Islet precursor cell (in vitro differentiated cells): ENCODE results near the gene ZFHX3.

Experiments used
- DNase-seq: peaks from one replicate; pipeline ENCODE4 v3.0.0-alpha.2; 2018

ZFHX3 gene

GRCh38 chr16:72785886-72786285 is 262.0 kb downstream of the ZFHX3 start:
- no peak for DNase-seq

- no peak for DNase-seq
Measured at GRCh38 chr16:72785171-72785570, 262.8 kb downstream of the ZFHX3 start.

GRCh38 chr16:72783716-72784318 is 264.1 kb downstream of the ZFHX3 start:
- DNase-seq = no peak

- no peak for DNase-seq
Measured at GRCh38 chr16:72769876-72770275, 278.1 kb downstream of the ZFHX3 start.

- DNase-seq = no peak
Measured at GRCh38 chr16:72768591-72768990, 279.3 kb downstream of the ZFHX3 start.

- DNase-seq = no peak
Measured at GRCh38 chr16:72766506-72766905, 281.4 kb downstream of the ZFHX3 start.

GRCh38 chr16:72764015-72764654 is 283.8 kb downstream of the ZFHX3 start:
- DNase-seq = no peak

- DNase-seq = no peak
Measured at GRCh38 chr16:72760581-72760980, 287.3 kb downstream of the ZFHX3 start.

- no peak for DNase-seq
Measured at GRCh38 chr16:72753881-72754280, 294.0 kb downstream of the ZFHX3 start.

- no peak for DNase-seq
Measured at GRCh38 chr16:72752004-72752695, 295.8 kb downstream of the ZFHX3 start.

- no peak for DNase-seq
Measured at GRCh38 chr16:72751076-72751475, 296.9 kb downstream of the ZFHX3 start.

- DNase-seq = no peak
Measured at GRCh38 chr16:72749091-72749490, 298.8 kb downstream of the ZFHX3 start.

GRCh38 chr16:72744076-72744793 is 303.7 kb downstream of the ZFHX3 start:
- DNase-seq = no peak

GRCh38 chr16:72743011-72743761 is 304.7 kb downstream of the ZFHX3 start:
- DNase-seq = no peak

GRCh38 chr16:72740347-72740746 is 307.6 kb downstream of the ZFHX3 start:
- no peak for DNase-seq

GRCh38 chr16:72739577-72739976 is 308.4 kb downstream of the ZFHX3 start:
- DNase-seq = no peak

- no peak for DNase-seq
Measured at GRCh38 chr16:72736074-72736473, 311.9 kb downstream of the ZFHX3 start.
